ENCODE results near the gene MVB12B. TPM values are rescaled to one million over a fixed set of nuclear protein-coding genes. Genes with fewer than 3 reads are reported as not detected.
A peak's percentile ranks its signal among the peaks of the same experiment; 100 is the strongest.

Gene MVB12B
- total and polyA plus RNA-seq, 8 donors, result 2.3 to 21.9 (median 6.4) TPM

DNA sequence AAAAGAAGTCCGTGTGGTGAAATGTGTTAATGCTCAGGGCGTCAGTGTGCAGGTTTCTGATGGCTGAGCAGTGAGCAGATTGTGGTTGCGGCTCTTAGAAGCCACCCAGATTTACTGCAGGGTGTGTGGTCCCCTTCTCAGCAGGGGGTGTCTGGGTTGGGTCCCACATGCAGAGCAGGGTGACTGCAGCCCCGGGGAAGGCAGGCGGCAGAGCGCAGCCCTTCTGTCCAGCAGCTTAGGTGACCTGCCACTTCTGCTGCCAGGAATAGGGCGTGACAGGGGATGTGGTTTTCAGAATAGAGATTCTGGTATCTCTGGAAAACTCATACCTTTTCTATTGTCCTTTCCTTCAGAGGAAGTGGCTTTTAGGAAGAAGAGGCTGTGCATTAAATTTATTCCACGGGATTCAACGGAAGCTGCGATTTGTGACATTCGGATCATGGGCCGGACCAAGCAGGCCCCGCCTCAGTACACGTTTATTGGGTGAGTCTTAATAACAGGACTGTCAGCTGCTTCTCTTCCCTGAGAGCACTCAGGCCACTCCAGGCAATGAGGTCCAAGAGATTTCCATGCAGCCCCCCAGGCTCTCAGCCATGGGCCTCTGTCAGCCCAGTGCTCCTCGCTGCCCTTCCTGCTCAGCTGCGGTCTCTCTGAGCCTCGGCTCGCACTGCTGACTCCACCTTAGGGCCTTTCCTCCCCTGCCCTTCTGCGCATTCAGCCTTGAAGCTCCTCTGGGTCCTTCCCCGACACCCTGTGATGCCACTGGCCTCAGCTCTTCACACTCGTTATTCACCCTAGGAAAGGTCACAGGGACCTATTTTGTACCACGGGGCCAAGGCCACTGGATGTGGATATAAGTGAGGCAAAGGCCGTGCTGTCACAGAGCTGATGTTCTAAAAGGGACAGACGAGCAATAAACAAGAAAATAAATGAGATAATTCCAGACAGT, 65.4 kb downstream of the MVB12B start:
- Histone ChIP-seq H3K27ac (peak overlapping the region in 4 of 5 donors; percentile 1 to 60 (median 36)), H3K4me3 (no peak overlapping the region), H3K36me3 (peaks cover 0 to 59% (median 43%) of the 10 kb centered on the region in 4 donors), H3K4me1 (peaks cover 32 to 74% (median 47%) of the 10 kb centered on the region in 4 donors), H3K9me3 (no peaks in the 10 kb centered on the region), H3K27me3 (no peaks in the 10 kb centered on the region)
- intact Hi-C loops (cut with DNase I; ENCODE audit: low total_unique reads), result no loop called here
- no peak for TF ChIP-seq POLR2AphosphoS5 (IDR thresholded peaks at IDR 0.05)
- TF ChIP-seq POLR2A (IDR thresholded peaks at IDR 0.05), result no peak
- no peak for TF ChIP-seq EP300 (IDR thresholded peaks at IDR 0.05)
- TF ChIP-seq, protein P1, sequence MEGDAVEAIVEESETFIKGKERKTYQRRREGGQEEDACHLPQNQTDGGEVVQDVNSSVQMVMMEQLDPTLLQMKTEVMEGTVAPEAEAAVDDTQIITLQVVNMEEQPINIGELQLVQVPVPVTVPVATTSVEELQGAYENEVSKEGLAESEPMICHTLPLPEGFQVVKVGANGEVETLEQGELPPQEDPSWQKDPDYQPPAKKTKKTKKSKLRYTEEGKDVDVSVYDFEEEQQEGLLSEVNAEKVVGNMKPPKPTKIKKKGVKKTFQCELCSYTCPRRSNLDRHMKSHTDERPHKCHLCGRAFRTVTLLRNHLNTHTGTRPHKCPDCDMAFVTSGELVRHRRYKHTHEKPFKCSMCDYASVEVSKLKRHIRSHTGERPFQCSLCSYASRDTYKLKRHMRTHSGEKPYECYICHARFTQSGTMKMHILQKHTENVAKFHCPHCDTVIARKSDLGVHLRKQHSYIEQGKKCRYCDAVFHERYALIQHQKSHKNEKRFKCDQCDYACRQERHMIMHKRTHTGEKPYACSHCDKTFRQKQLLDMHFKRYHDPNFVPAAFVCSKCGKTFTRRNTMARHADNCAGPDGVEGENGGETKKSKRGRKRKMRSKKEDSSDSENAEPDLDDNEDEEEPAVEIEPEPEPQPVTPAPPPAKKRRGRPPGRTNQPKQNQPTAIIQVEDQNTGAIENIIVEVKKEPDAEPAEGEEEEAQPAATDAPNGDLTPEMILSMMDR (IDR thresholded peaks at IDR 0.05), result no peak
- 77 to 84% (median 81%) methylated on average over 24 of the region's 24 CpGs for WGBS, 5 donors
- no peak for DNase-seq

DNA sequence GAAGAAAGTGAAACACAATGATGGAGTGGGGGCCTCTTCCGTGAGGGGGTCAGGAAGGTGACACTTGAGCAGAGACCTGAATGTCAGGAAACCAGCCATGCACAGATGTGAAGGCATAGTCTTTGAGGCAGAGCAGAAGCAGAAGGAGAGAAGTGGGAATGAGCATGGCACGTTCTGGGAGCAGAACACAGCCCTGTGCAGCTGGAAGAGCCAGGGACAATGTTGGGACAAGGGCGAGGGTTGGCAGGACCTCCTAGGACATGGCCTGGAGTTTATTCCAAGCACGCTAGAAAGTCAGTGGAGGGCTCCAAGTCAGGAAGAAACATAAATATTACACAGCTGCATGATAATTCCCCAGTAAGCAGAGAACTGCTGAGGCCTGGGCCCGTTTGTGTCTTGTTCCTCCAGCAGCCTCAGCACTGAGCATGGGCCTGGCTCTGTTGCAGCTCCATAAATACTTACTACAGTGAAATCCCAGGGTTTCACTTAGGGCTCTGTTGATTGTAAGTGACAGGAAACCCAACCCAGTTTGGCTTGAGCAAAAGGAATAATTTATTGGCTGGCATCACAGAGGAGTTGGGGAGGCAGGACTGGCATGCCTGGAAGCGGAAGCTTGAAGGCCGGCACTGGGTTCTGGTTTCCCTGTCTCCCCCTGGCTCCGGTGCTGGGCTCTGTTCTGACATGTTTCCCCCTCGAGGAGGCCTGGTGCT, 66.2 kb downstream of the MVB12B start:
- Histone ChIP-seq H3K27me3 (no peaks in the 10 kb centered on the region), H3K36me3 (peaks cover 0 to 59% (median 40%) of the 10 kb centered on the region in 4 donors), H3K9me3 (no peaks in the 10 kb centered on the region), H3K4me1 (peaks cover 30 to 71% (median 46%) of the 10 kb centered on the region in 4 donors), H3K27ac (peak overlapping the region; percentile 22 to 60 (median 43)), H3K4me3 (no peak overlapping the region)
- DNase-seq, result peak in 1 of 2 donors; percentile 54
- WGBS, 5 donors, result 66 to 81% (median 72%) methylated on average over 9 of the region's 9 CpGs
- intact Hi-C loops (cut with DNase I; ENCODE audit: low total_unique reads), result no loop called here
- TF ChIP-seq, protein P1 (IDR thresholded peaks at IDR 0.05), result no peak

DNA sequence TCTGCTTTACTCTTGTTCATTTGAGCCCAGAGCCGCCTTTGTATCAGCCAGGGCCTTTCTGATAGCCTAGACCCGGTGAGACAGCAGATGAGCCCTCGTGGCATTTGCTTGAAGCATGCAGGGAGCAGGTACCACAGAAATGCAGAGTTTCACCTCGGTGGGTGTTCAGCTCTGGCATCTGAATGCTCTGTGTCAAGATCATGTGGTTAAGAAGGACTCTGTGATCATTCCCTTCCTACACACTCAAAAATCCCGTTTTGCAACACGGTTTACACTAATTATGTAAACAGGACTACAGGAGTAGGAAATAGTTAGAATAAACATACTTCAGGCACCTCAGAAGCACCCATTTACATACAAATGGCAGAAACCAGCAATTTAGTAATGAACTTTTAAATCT, 67.2 kb downstream of the MVB12B start:
- intact Hi-C loops (cut with DNase I; ENCODE audit: low total_unique reads), result no loop called here

DNA sequence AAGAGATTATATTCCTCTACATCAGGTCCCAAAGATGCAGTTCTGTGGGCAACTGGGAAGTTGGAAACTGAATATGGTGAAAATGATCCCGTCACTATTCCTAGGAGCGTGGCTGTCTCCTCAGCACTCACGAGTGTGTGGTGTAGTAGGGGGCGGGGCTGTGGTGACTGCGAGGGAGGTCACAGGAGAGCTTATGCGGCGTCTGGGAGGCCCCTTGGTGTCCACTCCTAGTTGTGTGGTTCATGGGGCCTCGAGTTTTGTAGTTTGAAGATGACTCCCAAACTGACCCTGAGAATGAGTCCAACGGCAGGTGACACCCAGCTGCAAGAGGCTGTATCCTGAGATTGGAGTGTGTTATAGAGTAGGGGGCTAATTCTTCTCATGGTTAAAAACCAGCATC, 68.2 kb downstream of the MVB12B start:
- Histone ChIP-seq H3K4me1 (peaks cover 29 to 71% (median 48%) of the 10 kb centered on the region in 4 donors), H3K36me3 (peaks cover 0 to 70% (median 49%) of the 10 kb centered on the region in 4 donors), H3K27me3 (no peaks in the 10 kb centered on the region), H3K4me3 (no peak overlapping the region), H3K9me3 (no peaks in the 10 kb centered on the region), H3K27ac (no peak overlapping the region)
- 83 to 91% (median 88%) methylated on average over 9 of the region's 9 CpGs for WGBS, 5 donors
- TF ChIP-seq, protein P1 (IDR thresholded peaks at IDR 0.05), result no peak
- TF ChIP-seq POLR2AphosphoS5 (IDR thresholded peaks at IDR 0.05) (no peak), EP300 (IDR thresholded peaks at IDR 0.05) (no peak), POLR2A (IDR thresholded peaks at IDR 0.05) (no peak)
- intact Hi-C loops (cut with DNase I; ENCODE audit: low total_unique reads), result loop anchor here (5.0 kb wide), 1 partner anchor 93 kb away; no protein-coding TSS in a partner anchor
- DNase-seq, result no peak

More for the DNA sequence above, 67.2 kb downstream of the MVB12B start:
- Histone ChIP-seq H3K4me1 (peaks cover 30 to 77% (median 50%) of the 10 kb centered on the region in 4 donors), H3K4me3 (no peak overlapping the region), H3K36me3 (peaks cover 0 to 60% (median 40%) of the 10 kb centered on the region in 4 donors), H3K9me3 (no peaks in the 10 kb centered on the region), H3K27me3 (no peaks in the 10 kb centered on the region), H3K27ac (peak overlapping the region in 4 of 5 donors; percentile 22 to 60 (median 50))
- DNase-seq, result no peak
- TF ChIP-seq POLR2AphosphoS5 (IDR thresholded peaks at IDR 0.05), result no peak
- no peak for TF ChIP-seq POLR2A (IDR thresholded peaks at IDR 0.05)
- TF ChIP-seq, protein P1 (IDR thresholded peaks at IDR 0.05), result no peak
- TF ChIP-seq EP300 (IDR thresholded peaks at IDR 0.05), result no peak
- 49 to 67% (median 57%) methylated on average over 5 to 6 of the region's 6 CpGs for WGBS, 5 donors
